NCI-H1048 (cell line): ENCODE measurements around the gene IYD.

Source experiments
- DNase-seq: peaks from one replicate; lab custom pipeline; 2025; lab: John Stamatoyannopoulos, UW

Gene IYD

GRCh38 chr6:150394899-150395295, 26.1 kb downstream of the IYD start:
- no peak for DNase-seq

DNA sequence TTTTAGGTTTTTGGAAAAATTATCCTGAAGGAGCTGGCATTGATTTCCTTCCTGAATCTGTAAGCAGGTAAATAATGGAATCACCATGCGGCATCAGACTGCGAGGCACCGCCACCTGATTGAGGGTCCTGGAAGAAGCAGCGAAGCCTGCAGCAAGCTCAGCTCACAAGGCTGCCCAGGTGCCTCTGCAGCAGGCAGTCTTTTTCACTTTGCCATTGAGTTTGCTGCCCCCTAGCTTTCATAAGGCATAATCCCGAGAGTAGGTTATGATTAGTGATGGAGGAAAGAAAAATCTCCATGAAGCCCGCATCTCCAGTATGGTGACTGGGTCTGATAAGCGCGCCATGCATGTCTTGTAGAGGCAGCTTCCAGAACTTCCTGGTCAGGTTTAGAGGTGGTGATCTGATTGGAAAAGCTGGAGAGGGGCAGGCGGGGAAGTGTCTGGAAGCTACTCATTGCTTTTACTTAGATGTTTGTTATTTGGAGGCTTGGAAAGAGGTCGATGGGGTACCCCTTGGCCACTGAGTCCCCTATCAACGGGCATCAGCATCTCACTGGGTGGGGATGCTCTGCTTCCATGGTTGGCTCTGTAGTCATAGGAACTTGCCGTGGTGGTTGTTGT, 26.7 kb downstream of the IYD start:
- peak; percentile 17 for DNase-seq

DNA sequence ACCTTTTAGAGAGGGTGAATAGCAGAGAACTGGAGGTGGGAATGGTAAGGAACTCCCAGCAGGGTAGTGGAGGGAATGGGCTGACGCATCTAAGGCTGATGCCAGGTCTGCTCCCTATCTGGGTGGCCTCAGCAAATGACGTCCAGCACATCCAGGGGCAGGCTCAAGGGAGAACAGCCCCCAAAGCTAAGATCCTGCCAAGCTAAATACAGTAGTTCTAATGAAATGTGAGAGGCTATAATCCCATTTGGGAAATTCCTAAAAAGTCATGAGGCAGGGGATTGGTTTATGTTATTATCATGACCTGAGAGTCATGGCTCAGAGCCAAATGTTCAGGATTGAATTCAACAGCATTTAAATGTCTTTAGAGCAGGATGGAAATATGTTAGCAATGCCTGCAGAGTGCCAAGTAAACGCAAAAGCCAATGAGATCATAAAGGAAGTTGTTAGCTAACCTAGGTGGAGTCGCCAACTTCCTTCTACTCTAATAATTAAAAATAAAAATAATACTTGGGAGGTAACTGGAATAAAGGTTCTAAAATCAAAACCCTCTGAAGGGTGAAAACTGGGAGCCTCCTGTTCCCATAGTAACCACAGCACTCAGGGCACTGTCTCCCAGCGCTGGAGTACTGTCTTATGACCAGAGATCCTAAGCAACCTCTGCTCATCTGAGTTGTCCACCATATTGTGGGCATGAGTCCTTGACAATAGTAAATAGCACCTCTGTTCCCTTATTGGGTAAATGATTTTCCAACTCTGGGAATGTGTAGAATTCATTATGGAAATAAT, 34.8 kb downstream of the IYD start:
- peak; percentile 60 for DNase-seq

DNA sequence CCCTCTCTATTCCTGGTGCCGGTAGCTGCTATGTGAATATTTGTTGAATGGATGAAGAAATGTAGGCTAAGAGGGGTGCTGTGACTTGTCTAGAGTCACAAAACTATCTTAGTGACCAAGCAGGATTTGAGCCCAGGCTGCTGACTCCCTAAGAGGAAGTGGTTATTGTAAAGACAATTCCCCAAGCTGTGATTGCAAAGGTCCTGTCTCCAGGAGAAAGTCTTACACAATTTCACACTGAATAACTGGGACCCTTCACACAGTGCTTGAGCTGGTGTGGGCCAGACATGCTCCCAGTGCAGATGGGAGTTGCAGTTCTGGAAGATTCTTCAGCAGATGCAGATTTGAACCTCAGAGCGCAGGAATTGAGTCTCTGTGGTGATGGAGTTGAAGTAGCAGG, 38.1 kb downstream of the IYD start:
- no peak for DNase-seq

GRCh38 chr6:150408842-150409241, 40.0 kb downstream of the IYD start:
- no peak for DNase-seq

DNA sequence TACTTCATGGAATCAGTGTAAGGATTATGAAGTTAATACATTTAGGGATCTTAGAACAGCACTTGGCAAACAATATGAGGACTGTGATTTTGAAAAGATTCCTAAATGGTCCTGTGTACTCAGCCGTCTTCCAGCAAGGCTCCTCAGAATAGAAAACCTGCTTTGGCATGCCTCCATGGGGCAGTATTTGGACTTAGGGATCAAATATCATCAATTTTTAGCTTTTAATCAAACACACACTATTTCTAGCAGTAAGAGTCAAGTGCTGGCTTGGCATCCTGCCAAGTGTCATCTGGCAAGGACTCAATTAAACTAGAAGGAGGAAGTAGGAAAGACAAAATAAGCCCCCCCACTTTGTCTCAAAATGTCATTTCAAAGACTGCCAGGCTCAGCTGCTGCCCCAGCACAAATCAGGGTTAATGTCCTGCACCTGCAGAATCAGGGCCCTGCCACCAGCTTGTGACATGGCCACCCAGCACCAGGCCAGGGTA, 40.8 kb downstream of the IYD start:
- no peak for DNase-seq

GRCh38 chr6:150410399-150410798, 41.6 kb downstream of the IYD start:
- DNase-seq: no peak

GRCh38 chr6:150410906-150411305, 42.1 kb downstream of the IYD start:
- no peak for DNase-seq

DNA sequence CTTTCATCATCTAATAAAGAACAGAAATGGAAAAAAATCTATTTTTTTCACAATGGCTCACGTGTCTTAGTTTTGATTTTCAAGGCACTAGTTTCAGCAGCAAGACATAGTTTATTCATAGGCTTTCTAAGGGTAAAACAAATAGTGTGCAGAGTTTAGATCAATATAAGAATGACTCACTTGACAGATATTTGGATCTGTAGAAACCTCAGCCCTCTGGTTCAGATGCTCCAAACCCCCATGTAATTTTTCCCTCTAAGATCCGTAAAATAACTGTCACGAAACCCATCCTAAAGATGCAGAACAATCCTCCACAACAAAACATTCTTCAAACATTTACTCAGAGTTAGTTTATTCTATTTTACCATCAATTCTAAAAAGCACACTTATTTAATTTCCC, 43.4 kb downstream of the IYD start:
- no peak for DNase-seq

DNA sequence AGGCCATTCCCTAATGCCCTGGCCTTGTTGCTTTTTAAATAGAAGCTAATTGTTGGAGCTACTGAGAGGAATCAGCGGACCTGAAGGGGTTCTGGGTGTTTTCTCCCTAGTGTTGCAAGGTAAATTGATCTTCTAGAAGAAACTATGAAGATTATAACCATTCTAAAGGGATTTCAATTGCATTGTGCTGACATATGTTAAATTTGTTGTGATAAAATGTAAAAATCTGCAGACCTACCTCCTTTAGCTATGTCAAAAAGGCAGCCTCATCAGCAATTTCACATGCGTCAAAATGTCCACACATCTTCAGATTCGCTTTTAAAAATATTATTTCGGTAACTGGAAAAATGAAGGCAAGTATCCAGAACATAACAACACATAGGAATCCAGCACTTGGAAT, 44.4 kb downstream of the IYD start:
- no peak for DNase-seq

DNA sequence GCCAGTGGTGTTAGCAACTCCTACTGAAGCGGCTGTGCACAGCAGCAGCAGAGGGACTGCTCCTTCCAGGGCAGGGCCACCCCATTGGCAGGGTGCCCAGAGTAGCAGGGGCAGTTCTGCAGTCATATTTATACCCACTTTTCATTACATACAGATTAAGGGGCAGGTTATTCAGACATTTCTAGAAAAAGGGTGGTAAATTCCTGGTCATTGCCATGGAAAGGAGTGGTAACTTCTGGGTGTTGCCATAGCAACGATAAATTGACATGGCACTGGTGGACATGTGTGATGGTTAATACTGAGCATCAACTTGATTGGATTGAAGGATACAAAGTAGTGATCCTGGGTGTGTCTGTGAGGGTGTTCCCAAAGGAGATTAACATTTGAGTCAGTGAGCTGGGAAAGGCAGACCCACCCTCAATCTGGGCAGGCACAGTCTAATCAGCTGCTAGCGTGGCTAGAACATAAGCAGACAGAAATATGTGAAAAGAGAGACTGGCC, 45.0 kb downstream of the IYD start:
- no peak for DNase-seq

DNA sequence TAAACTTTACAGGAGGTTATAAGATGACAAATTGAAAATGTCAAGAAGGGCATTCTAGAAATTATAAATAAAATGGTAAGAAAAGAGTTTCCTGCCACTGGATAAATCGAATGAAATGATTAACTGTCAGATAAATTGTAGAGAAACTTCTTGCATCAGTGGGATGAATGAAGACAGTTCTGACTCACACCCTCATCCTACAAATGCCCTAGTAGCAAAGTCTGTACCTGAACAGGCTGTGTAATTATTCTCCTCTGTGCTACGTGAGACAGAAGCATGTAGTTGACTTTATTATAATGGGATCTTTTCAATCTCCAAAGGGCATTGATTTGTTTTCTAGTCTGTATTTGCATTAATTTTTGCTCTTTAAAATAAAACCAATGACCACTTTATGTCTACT, 47.3 kb downstream of the IYD start:
- no peak for DNase-seq

GRCh38 chr6:150417250-150417649, 48.4 kb downstream of the IYD start:
- no peak for DNase-seq

DNA sequence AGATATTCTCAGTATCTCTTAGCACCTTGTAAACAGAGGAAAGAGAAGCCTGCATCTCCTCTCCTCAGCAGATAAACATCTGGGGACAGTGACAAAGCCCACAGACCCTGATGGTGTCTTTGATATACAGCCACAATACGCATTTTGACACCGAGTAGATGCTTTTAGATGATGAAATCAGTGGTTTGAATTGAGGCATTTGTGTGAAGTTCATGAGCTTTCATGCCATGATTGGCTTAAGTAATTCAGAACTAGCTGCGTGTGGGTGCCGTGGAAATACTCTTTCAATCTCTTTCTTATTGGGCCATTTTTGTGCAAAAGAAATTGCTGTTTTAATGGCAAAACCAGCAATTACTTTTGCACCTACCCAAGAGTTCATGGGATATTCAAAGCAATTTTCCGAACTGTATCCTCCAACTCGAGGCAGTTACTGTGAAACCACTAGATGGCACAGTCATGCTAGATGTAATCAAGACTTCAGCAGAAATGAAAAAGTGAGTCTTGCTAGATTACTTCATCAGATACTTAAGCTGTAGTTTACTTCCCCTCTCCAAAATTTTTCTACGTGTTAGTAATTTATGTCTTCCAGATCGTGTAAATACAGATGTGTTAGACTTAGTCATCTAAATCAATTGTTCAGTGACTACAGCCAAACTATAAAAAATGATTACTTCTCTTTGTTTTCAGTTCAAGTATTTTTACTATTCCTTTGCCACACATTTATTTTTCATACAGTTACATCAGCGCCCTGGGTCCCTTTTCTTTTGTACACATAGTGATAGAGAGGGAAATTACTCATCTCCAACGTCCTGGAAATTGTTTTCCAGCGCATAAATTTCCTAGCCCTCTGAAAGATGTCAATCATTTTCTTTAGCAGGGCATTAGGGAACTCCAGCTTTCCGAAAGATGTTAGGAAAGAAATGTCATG, 49.4 kb downstream of the IYD start:
- peak; percentile 45 for DNase-seq

GRCh38 chr6:150418827-150419594, 50.2 kb downstream of the IYD start:
- no peak for DNase-seq

DNA sequence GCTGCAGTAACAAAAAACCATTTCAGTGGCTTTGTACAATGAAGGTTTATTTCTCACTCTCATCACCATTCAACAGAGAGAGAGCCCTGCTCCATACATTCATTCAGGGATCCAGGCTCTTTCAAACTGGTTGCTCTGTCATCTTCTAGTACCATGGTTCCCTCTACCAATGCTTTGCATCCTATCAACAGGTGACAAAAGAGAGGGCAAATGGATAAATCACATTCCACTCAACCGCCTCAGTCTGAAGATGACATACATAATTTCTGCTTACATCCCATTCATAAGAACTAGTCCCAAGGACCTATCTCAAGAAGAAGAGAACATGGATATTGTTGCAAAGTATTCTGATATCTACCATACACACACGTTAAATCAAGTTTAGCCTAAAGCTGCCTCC, 51.6 kb downstream of the IYD start:
- no peak for DNase-seq

DNA sequence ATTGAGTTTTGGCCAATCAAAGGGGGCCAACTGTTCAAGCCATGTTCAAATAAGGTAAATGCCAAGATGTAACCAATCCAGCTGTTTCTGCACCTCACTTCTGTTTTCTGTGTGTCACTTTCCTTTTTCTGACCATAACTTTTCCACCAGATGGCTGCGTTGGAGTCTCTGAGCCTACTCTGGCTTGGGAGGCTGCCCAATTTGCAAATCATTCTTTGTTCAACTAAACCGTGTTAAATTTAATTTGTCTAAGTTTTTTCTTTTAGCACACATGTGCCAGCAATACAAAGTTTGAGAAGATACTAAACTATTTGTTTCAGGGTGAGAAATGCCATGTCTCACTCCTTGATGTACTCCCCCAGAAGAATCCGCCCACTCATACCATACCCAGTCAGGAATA, 52.1 kb downstream of the IYD start:
- DNase-seq: no peak

GRCh38 chr6:150425508-150425907, 56.7 kb downstream of the IYD start:
- DNase-seq: no peak

DNA sequence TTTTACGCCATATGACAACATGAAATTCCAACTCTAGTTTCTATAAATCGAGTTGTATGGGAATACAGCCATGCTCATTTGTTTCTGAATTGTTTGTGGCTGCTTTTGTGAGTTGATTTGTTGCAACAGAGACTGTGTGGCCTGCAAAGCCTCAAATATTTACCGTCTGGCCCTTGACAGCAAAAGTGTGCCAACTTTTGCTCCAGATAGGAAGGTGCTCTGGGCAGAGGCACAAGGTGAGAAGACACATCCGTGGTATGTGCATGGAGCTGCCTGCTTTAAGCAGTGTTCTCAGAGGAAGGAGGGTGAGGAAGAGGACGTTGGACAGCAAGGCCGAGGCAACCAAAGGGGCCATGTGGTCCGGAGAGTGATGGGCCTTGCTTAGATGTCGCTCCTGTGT, 57.4 kb downstream of the IYD start:
- DNase-seq: no peak

DNA sequence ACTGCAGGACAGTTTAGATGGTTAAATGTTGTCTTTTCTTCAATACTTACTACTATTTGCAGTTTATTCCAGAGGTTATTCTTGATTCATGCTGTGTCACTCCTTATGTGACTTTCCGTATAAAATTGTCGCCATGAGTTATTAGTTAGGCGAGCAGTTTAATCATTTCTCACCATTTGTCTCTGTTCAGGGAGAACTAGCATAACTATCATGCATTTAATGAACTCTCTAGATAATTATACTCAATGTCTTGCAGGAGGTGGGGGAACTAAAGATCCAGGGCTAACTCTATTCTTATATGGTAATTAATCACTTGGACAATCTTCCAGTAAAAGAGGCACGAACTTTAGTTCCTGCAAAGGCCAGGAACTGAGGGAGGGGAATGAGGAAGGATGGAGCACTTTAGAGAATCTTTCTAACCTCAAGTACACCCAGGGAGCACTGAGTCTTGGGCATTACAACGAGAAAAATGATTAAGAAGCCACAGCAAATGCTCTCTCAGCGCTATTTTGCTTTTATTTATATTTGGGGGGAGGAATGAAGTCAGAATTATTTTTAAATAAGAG, 58.3 kb downstream of the IYD start:
- no peak for DNase-seq

- DNase-seq: no peak
Measured at GRCh38 chr6:150427843-150428242, 59.0 kb downstream of the IYD start.
